ENCODE results near the gene PNO1.

GRCh38 chr2:68203587-68203986 is 45.9 kb downstream of the PNO1 start:
- TF ChIP-seq ETS1 (IDR thresholded peaks at IDR 0.05) (no peak), EZH2 (IDR thresholded peaks at IDR 0.05; ENCODE audit: low read depth, unreplicated experiment) (no peak), CTCF (conservative IDR thresholded peaks at IDR 0.05; ENCODE audit: low read depth in 2 of 2) (no peak), POLR2AphosphoS5 (IDR thresholded peaks at IDR 0.05; ENCODE audit: low read depth) (no peak), REST (IDR thresholded peaks at IDR 0.05; ENCODE audit: unreplicated experiment) (no peak), EZH2phosphoT487 (IDR thresholded peaks at IDR 0.05; ENCODE audit: unreplicated experiment) (no peak), STAT1 (IDR thresholded peaks at IDR 0.05; ENCODE audit: unreplicated experiment) (no peak), JUNB (IDR thresholded peaks at IDR 0.05; ENCODE audit: unreplicated experiment) (no peak), NANOG (IDR thresholded peaks at IDR 0.05; ENCODE audit: borderline replicate concordance) (no peak), CREB1 (CRISPR knock-in tag; IDR thresholded peaks at IDR 0.05; ENCODE audit: low read depth) (no peak), ZNF114 (CRISPR knock-in tag; IDR thresholded peaks at IDR 0.05) (no peak), ZNF331 (CRISPR knock-in tag; IDR thresholded peaks at IDR 0.05; ENCODE audit: low read depth) (no peak), ZNF462 (CRISPR knock-in tag; IDR thresholded peaks at IDR 0.05) (no peak)
